ENCODE data around the gene FIBP. TPM values are rescaled to one million over a fixed set of nuclear protein-coding genes. Genes with fewer than 3 reads are reported as not detected.

FIBP gene
- total RNA-seq: 10 to 100 TPM; 33.2 to 74.3 (median 48.6) TPM

- H3K4me1 ChIP-seq: peaks cover 43 to 83% (median 70%) of the 10 kb centered on the region in 4 donors
- peak; percentile 90 to 99 for TF ChIP-seq POLR2AphosphoS5 (IDR thresholded peaks at IDR 0.05)
- TF ChIP-seq EP300 (IDR thresholded peaks at IDR 0.05): no peak
- TF ChIP-seq CTCF (IDR thresholded peaks at IDR 0.05): peak; percentile 62 to 87 (median 86)
- TF ChIP-seq POLR2A (IDR thresholded peaks at IDR 0.05; ENCODE audit: low read depth): peak; percentile 85
- intact Hi-C loops (cut with DNase I): loop anchor here (1.0 to 5.0 kb wide), 3 partner anchors 30 to 114 kb away; partner anchors contain the start of genes BANF1, EIF1AD and SART1
These were observed at the start of gene FIBP for GRCh38 chr11:65888163-65888814. Gene FIBP (minus strand): TSS chr11:65888471. CDS start chr11:65888418, 53 bp downstream.

GRCh38 chr11:65937766-65938165 lies 49.5 kb upstream of the FIBP start:
- no peaks in the 10 kb centered on the region for H3K9me3 ChIP-seq
- no peak for DNase-seq (ENCODE audit: extremely low spot score)
- TF ChIP-seq POLR2A (IDR thresholded peaks at IDR 0.05; ENCODE audit: low read depth): no peak
- no peak for TF ChIP-seq EP300 (IDR thresholded peaks at IDR 0.05)
- TF ChIP-seq POLR2AphosphoS5 (IDR thresholded peaks at IDR 0.05): no peak
- no peak for TF ChIP-seq CTCF (IDR thresholded peaks at IDR 0.05)
- intact Hi-C loops (cut with DNase I): no loop called here
- no peaks in the 10 kb centered on the region for H3K4me1 ChIP-seq
- no peak overlapping the region for H3K4me3 ChIP-seq
- no peaks in the 10 kb centered on the region for H3K36me3 ChIP-seq
- 68% methylated on average over 4 of the region's 4 CpGs for WGBS
- H3K27ac ChIP-seq (replicated peaks in 1 of 4): no peak overlapping the region
- H3K27me3 ChIP-seq: peaks cover 0 to 18% (median 0%) of the 10 kb centered on the region in 4 donors

More at GRCh38 chr11:65888163-65888814, at the start of gene FIBP:
- peak; percentile 99 for DNase-seq (ENCODE audit: extremely low spot score)
- H3K36me3 ChIP-seq: peaks cover 0 to 35% (median 29%) of the 10 kb centered on the region in 4 donors
- H3K27ac ChIP-seq (replicated peaks in 1 of 4): peak within 1 kb of the TSS; percentile 96 to 100 (median 98)
- under 1% methylated on average over 24 of the region's 57 CpGs for WGBS
- peak within 1 kb of the TSS; percentile 71 to 84 (median 78) for H3K4me3 ChIP-seq
- no peaks in the 10 kb centered on the region for H3K27me3 ChIP-seq
- H3K9me3 ChIP-seq: no peaks in the 10 kb centered on the region

GRCh38 chr11:65934014-65934413 lies 45.7 kb upstream of the FIBP start:
- TF ChIP-seq POLR2AphosphoS5 (IDR thresholded peaks at IDR 0.05): no peak
- TF ChIP-seq CTCF (IDR thresholded peaks at IDR 0.05): no peak
- TF ChIP-seq EP300 (IDR thresholded peaks at IDR 0.05): no peak
- no peak for TF ChIP-seq POLR2A (IDR thresholded peaks at IDR 0.05; ENCODE audit: low read depth)
- Histone ChIP-seq H3K9me3 (no peaks in the 10 kb centered on the region), H3K4me3 (no peak overlapping the region), H3K4me1 (no peaks in the 10 kb centered on the region), H3K27me3 (peaks cover 0 to 21% (median 0%) of the 10 kb centered on the region in 4 donors), H3K36me3 (no peaks in the 10 kb centered on the region), H3K27ac (replicated peaks in 1 of 4) (no peak overlapping the region)
- intact Hi-C loops (cut with DNase I): no loop called here
- 49% methylated on average over 4 of the region's 4 CpGs for WGBS
- DNase-seq (ENCODE audit: extremely low spot score): no peak

- DNase-seq (ENCODE audit: extremely low spot score): no peak
- H3K36me3 ChIP-seq: no peaks in the 10 kb centered on the region
These were observed 44.3 kb upstream of the FIBP start for GRCh38 chr11:65932558-65932919.

More at GRCh38 chr11:65932558-65932919, 44.3 kb upstream of the FIBP start:
- no peaks in the 10 kb centered on the region for H3K9me3 ChIP-seq
- no peak overlapping the region for H3K27ac ChIP-seq (replicated peaks in 1 of 4)
- intact Hi-C loops (cut with DNase I): no loop called here
- no peak overlapping the region for H3K4me3 ChIP-seq
- peaks cover 0 to 9% (median 0%) of the 10 kb centered on the region in 4 donors for H3K27me3 ChIP-seq
- 36% methylated on average over 9 of the region's 9 CpGs for WGBS
- no peaks in the 10 kb centered on the region for H3K4me1 ChIP-seq
- TF ChIP-seq EP300 (IDR thresholded peaks at IDR 0.05) (no peak), POLR2A (IDR thresholded peaks at IDR 0.05; ENCODE audit: low read depth) (no peak), CTCF (IDR thresholded peaks at IDR 0.05) (no peak), POLR2AphosphoS5 (IDR thresholded peaks at IDR 0.05) (no peak)
